Mononuclear cell (primary cell): ENCODE results near the gene XYLT1. TPM values are rescaled to one million over a fixed set of nuclear protein-coding genes. Genes with fewer than 3 reads are reported as not detected.

Experiments used
- H3K27me3 ChIP-seq: 2 replicates; pipeline ENCODE4 v1.6.0; 2011; ENCODE audit warnings: low read length, control low read depth; ENCODE audit not compliant: insufficient read depth
- H3K4me1 ChIP-seq: 2 replicates; pipeline ENCODE4 v1.5.1; 2011; ENCODE audit warnings: mild to moderate bottlenecking, low read length, control low read depth; ENCODE audit not compliant: insufficient read depth
- H3K4me3 ChIP-seq: 2 replicates; pipeline ENCODE4 v1.5.1; 2011; ENCODE audit warnings: mild to moderate bottlenecking, low read length, moderate library complexity
- H3K9me3 ChIP-seq: 2 replicates; pipeline ENCODE4 v1.5.1; 2011; ENCODE audit warnings: low read depth, mild to moderate bottlenecking, control low read depth, low read length
- total RNA-seq: library from RNA; depleted of rRNA; stranded (reverse); fragments of >200 nt; gene quantifications from one replicate; pipeline ENCODE4 v1.2.3, GENCODE V29; 2012

Gene XYLT1
- total RNA-seq, 1 donor, result 19.4 TPM

DNA sequence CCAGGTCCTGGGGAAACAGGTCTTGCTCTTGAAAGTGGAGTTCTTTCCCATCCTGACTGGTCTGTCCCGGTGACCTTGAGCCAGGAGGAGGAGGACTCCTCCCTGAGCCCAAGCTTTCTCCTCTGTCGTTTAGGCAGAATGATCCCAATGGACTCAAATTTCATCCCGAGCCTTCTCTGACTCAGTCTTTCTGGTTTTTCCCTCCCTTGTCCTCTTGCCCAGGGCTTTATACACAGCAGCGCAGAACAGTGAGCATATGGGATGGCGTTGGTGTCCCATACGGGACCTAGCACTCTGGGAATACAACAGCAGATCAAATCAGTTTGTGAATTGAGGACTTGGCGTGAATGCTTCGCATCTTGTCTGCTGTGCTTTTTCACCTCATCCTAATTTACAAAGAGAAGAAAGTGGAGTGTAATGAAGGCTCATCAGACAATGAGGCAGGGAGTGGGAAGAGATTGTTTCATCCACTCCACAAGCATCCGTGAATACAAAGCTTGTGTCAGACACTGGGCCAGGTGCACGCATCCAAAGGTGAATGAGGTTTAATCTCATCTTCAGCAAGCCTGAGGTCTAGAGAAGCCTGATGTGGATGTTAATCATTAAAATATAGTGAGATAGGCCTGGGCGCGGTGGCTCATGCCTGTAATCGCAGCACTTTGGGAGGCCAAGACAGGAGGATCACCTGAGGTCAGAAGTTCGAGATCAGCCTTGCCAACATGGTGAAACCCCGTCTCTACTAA is 1.1 kb upstream of the XYLT1 start:
- no peaks in the 10 kb centered on the region for H3K9me3 ChIP-seq
- peaks cover 61% of the 10 kb centered on the region for H3K4me1 ChIP-seq
- H3K4me3 ChIP-seq, result no peak overlapping the region
- peaks cover 6% of the 10 kb centered on the region for H3K27me3 ChIP-seq

DNA sequence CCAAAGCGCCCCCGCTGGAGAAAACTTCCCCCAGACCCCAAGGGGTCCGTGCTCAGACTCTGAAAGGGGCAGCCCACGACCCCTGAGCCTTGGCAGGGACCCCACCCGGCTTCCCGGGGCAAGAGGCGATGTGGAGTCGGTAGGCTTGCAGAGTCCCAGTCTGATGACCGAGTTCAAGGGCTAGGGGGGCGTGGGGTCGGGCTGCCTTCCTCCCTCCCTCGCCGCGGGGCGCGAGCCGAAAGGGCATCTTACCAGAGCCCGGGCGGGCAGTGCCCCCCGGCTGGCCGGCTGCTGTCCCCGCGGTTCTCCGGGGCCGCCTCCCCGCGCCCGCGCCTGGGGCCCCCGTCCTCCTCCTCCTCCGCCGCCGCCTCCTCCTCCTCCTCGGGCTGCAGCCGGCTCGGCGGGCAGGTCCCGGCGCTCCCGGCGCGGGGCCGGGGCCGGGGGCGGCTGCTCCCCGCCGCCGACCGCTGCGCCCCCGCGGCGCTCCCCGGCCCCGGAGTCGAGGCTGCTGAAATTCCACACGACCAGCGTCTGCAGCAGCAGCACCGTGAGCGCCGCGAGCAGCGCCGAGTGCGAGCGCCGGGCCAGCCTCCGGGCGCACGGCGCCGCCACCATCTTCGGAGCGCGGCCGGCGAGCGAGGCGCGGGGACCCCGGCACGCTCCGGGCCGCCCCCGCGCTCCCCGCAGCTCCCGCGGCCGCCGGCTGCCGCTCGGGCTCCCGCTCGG is 415 bp downstream of the XYLT1 start:
- H3K4me1 ChIP-seq, result peaks cover 54% of the 10 kb centered on the region
- H3K4me3 ChIP-seq, result peak overlapping the region; percentile 64
- peaks cover 6% of the 10 kb centered on the region for H3K27me3 ChIP-seq
- H3K9me3 ChIP-seq, result no peaks in the 10 kb centered on the region

DNA sequence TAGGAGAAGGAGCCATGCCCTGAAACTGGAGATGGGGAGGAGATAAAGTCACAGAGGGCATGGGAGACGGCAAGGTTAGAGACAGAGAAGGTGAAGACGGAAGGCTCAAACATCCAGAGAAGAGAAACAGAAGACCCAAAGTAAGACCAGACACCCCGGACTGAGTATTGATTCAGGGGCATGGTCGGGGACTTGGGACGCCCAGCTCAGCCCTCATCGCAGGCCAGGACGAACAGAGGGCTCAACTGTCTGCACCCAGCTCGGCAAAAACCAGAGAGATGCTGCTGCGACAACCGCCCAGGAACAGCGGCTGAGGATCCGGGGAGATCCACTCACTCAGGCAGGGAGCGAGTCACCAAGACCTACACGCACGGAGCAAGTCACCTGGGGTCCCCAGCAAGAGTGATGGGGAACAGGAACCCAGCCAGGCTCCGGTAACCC is 999 bp downstream of the XYLT1 start:
- Histone ChIP-seq H3K4me1 (peaks cover 56% of the 10 kb centered on the region), H3K4me3 (peak overlapping the region; percentile 64), H3K9me3 (no peaks in the 10 kb centered on the region), H3K27me3 (peaks cover 6% of the 10 kb centered on the region)

DNA sequence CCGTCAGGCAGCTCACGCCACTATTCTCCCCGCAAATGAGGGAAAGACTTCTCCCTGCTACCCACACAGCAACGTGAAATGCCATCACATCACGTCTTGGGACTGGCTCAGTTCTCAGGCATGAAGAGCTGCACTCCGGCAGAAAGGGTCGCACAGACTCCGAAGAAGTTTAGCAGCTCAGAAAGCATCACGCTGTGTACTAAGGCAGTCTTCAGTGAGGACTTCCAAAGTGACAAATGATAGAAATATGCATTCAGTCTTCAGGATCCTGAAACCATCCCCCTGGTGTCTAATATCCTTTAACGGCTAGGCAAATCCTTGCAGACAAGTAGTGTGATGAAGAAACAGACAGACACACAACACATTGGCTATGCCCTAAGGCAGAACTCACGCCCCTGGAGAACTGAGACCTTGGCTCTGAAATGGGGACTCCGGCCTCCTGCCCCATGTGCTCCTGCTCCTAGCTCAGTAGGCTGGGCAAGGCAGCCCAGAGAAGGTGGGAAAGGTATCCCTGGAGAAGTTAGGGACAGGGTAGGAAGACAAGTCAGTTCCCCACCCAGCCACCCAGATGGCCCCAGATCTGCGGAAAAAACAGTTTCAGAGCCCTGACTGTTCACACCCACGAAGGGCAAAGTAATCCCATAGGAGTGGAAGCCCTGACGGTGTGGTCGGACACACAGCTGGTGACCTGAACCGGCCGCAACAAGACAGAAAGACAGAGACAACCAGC is 1.6 kb downstream of the XYLT1 start:
- Histone ChIP-seq H3K4me3 (peak overlapping the region; percentile 64), H3K4me1 (peaks cover 50% of the 10 kb centered on the region), H3K9me3 (no peaks in the 10 kb centered on the region), H3K27me3 (peaks cover 5% of the 10 kb centered on the region)

DNA sequence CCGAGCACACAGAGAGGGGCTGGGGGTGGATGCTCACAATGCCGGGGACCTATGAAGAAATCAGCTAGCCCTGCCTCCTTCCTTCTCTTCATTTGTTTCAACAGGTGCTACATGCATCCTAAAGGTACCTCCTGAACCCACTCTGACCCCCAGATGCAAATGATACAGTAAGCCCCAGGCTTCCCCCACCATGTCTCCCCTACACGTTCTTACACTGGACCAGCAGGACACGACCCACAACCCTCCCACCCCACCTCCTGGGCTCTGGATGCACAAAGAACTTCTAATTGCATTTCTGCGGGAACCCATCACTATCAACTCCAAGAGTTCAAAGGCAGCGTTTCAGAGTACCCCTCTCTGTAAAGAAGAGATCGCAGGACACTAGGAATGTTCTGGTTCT is 2.1 kb downstream of the XYLT1 start:
- H3K27me3 ChIP-seq, result peaks cover 2% of the 10 kb centered on the region
- peak overlapping the region; percentile 64 for H3K4me3 ChIP-seq
- no peaks in the 10 kb centered on the region for H3K9me3 ChIP-seq
- peaks cover 46% of the 10 kb centered on the region for H3K4me1 ChIP-seq

DNA sequence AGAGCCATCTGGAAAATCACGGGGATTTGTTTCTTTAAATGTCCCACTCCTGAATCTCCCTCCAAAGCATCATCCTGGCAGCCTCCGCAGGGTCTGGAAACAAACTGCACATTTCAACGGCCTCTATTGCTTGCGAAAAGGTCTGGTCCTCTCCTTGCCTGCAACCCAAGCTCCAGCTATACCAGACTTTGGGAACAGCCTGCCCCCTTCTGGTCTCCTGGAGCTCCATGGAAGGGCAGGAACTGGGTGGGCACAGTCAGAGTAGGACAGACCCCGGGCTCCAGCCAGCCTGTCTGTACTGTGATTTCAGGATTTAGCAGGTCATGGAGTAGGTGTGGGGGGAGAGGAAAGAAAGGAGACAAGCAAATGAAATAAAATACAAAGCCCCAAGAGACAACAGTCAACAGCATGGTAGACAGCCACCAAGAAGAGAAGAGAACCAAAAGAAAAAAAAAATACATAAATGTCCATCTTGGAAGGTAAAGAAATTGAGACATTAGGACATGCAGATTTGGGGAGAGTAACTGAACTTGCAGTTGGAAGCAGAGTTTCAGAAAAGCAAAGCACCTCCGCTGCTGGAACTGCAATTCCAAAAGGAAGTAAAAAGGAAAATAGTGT is 2.7 kb downstream of the XYLT1 start:
- H3K4me3 ChIP-seq, result no peak overlapping the region
- peaks cover 48% of the 10 kb centered on the region for H3K4me1 ChIP-seq
- H3K27me3 ChIP-seq, result no peaks in the 10 kb centered on the region
- no peaks in the 10 kb centered on the region for H3K9me3 ChIP-seq

DNA sequence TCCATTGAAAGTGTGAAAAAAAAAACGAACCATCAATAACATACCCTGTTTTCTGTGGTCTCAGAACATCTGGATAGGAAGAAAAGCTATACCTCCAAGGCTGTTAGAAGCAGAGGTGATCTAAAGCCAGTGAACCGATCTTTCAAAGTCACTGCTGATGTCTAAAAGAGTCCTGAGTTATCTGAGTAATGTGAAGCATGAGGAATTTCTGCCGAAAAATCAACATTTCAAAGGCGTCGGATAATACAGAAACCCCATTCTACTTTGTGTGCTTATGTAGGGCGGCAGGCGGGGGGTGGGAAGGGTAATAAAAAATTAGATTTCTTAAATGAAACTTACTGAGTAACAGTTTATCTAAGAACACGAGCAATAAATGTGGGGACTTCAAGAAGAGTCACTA is 3.9 kb downstream of the XYLT1 start:
- Histone ChIP-seq H3K4me1 (peaks cover 60% of the 10 kb centered on the region), H3K4me3 (no peak overlapping the region), H3K27me3 (no peaks in the 10 kb centered on the region), H3K9me3 (no peaks in the 10 kb centered on the region)

DNA sequence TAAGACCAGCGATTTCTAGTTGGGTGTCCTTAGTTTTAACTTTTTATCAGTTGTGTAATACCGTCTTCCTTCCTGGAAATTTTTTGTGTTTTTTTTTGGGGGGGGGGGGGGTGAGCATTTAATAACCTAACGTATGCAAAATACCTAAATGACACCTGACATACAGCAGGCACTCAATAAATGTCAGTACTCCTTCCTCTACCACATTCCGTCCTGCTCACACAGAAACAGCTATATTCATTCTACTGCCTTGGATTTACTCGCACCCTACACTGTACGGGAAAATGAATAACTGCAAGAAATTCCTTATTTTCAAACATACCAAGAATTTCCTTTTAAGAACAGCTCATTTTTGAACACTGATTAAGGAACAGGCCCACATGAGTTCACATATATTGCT is 5.3 kb downstream of the XYLT1 start:
- H3K9me3 ChIP-seq, result no peaks in the 10 kb centered on the region
- H3K4me3 ChIP-seq, result no peak overlapping the region
- no peaks in the 10 kb centered on the region for H3K27me3 ChIP-seq
- peaks cover 69% of the 10 kb centered on the region for H3K4me1 ChIP-seq

DNA sequence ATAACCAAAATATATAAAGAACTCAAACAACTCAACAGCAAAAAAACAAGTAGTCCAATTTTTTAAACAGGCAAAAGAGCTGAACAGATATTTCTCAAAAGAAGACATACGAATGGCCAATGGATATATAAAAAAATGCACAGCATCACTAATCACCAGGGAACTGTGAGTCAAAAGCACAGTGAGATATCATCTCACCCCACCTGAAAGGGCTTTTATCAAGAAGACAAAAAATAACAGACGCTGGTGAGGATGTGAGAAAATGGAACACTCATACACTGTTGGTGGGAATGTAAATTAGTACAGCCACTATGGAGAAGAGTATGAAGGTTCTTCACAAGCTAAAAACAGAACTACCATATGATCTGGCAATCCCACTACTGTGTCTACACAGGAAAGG is 7.4 kb downstream of the XYLT1 start:
- no peak overlapping the region for H3K4me3 ChIP-seq
- no peaks in the 10 kb centered on the region for H3K27me3 ChIP-seq
- H3K4me1 ChIP-seq, result peaks cover 61% of the 10 kb centered on the region
- H3K9me3 ChIP-seq, result no peaks in the 10 kb centered on the region

DNA sequence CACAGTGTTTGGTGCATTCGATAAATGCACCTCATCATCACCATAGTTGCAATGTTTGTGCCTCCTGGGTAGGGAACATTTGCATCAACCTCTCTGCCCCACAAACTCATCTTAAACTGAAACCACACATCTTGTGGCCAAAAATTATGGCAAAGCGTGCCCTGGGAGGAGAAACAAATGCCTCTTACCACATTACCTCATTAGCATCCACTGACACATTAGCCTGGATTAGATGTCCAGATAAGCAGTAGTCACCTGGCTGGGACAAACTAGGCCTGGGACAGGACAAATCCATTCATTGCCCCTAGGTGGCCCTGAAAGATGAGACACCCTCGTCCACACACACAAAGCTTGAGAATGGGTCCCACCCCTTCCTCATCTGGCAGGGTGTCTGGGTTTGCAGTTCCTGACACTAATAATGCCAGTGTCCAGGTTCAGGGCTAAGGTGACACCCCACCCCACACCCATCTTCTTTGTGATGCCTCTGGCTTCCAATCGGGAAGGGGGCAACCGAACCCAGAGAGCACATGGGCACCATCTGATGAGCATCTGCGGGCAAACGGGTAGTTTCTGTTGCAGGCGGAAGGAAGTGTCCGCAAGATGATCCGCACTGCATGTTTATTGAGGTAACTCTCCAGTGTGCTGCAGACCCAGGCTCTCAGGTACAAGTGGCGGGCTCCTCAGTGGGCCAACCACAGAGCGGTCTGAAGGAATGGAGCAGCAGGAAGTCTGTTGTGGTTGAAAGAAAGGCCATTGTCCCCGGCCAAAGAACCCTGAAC is 8.6 kb downstream of the XYLT1 start:
- peaks cover 49% of the 10 kb centered on the region for H3K4me1 ChIP-seq
- no peaks in the 10 kb centered on the region for H3K9me3 ChIP-seq
- no peak overlapping the region for H3K4me3 ChIP-seq
- no peaks in the 10 kb centered on the region for H3K27me3 ChIP-seq

DNA sequence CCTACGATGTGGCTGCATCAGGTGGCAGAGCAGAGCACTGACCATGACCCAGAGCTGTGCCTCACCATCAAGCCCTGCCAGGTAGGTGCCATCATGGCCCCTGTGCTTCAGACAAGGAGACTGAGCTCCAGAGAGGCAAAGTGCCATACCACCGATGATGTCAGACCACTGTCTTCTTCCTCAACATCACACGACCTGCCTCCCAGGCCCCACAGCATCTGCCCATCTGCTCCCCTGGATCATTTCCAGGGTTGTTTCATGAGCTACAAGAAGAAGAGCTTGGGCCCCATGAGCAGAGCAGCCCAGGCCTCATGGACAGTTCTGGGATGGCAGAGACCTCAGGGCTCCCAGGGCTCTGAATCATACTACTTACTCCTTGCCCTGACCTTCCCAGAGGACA is 9.9 kb downstream of the XYLT1 start:
- Histone ChIP-seq H3K4me3 (no peak overlapping the region), H3K4me1 (peaks cover 47% of the 10 kb centered on the region)

DNA sequence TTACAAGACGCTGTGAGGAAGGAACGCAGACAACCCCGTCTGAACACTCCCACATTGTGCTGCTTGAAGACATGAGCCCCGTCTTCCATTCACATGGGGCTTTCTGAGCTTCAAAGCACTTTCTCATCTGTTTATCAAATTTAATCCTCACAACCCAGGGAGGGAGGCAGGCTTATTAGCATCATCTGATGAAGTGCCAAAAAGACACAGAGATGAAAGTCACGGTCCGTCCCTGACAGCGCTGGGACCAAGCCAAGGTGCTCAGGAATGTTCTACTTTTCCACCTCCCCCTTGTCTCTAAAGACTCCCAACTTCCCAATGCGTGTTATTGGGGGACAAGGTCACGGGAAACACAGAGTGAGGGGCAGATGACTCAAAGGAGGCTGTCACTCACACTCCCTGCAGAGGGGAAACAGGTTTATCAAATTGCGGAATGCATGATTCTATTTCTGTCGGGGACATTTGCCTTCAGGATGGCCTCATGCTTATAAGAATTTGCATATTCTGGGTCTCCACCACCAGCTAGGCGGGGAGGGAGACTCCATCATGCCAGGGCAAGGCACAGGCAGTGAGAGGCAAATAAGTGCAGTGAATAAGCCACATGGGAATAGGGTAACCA is 10.7 kb downstream of the XYLT1 start:
- H3K4me1 ChIP-seq, result peaks cover 44% of the 10 kb centered on the region
- no peak overlapping the region for H3K4me3 ChIP-seq
- H3K27me3 ChIP-seq, result no peaks in the 10 kb centered on the region
- no peaks in the 10 kb centered on the region for H3K9me3 ChIP-seq

More for the DNA sequence above, 9.9 kb downstream of the XYLT1 start:
- no peaks in the 10 kb centered on the region for H3K27me3 ChIP-seq
- H3K9me3 ChIP-seq, result no peaks in the 10 kb centered on the region

DNA sequence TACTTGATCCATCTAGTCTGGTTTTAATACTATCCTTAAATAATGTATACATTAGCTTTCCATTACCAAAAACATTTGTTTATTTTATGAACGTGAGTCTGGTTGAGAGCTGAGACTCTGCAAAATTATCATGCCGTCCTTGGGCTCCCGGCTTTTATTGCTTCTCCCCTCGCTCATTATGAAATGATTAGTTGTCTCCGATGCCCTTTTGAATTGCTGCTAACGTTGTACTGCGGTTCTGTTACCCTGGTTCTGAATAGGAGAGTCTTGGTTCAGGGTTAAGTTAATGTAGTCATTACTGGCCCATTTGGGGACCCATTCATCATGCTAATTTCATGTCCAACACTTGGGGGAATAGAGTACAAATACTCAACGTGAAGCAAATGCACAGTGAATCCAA is 12.8 kb downstream of the XYLT1 start:
- no peaks in the 10 kb centered on the region for H3K27me3 ChIP-seq
- no peaks in the 10 kb centered on the region for H3K9me3 ChIP-seq
- no peak overlapping the region for H3K4me3 ChIP-seq
- H3K4me1 ChIP-seq, result peaks cover 49% of the 10 kb centered on the region

DNA sequence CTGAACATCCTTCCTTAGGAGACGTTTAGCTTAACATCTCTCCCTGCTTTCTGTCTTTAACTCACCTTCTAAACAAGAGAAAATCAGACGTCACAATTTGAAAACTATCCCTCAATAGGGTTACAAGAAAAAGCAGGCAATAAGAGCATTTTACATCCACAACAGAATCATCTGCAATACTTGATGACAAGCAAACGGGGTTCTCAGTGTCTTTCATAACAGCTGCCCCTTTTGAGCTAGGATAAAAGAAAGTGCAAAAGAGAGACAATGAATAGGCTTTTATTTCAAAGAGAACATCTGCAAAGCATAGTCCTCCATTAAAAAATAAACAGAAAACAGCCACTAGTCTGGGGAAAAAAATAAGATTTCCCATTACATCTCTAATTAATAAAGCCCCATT is 13.2 kb downstream of the XYLT1 start:
- H3K9me3 ChIP-seq, result no peaks in the 10 kb centered on the region
- no peaks in the 10 kb centered on the region for H3K27me3 ChIP-seq
- H3K4me3 ChIP-seq, result no peak overlapping the region
- H3K4me1 ChIP-seq, result peaks cover 46% of the 10 kb centered on the region
